Measurements from ENCODE around the gene MYL6. TPM values are rescaled to one million over a fixed set of nuclear protein-coding genes. Genes with fewer than 3 reads are reported as not detected.
A peak's percentile ranks its signal among the peaks of the same experiment; 100 is the strongest.

MYL6 gene
- total RNA-seq, 4 donors from 2014 or later = 1,233 to 3,440 (median 2,458) TPM

DNA sequence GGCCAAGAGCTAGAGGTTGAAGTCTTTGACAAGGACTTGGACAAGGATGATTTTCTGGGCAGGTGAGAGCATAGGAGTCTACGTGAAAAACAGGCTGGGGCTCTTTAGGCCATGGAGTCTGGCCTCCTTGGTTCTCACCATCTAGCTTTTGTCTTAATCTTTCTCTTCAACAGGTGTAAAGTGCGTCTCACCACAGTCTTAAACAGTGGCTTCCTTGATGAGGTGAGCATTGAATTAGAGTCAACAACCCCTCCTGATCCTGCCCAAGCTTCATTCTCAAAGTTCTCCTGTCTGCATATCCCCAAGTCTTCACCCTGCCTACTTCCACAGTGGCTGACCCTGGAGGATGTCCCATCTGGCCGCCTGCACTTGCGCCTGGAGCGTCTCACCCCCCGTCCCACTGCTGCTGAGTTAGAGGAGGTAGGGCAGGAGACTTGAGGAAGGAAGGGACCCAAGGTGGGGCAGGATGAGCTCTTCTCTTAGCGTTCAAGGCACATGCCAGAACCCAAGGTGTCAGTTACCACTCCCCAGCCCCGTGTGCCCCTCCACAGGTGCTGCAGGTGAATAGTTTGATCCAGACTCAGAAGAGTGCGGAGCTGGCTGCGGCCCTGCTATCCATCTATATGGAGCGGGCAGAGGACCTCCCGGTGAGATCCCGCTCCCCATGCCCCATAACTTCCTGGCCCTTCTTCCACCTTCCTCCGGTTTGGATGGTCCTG, 20.1 kb upstream of the MYL6 start:
- peaks cover 0 to 2% (median 0%) of the 10 kb centered on the region in 4 donors for H3K4me1 ChIP-seq
- H3K9me3 ChIP-seq = no peaks in the 10 kb centered on the region
- in situ Hi-C loops (cut with MboI; ENCODE audit: low pct_ligation_motif_present in 1 of 4, low pct_unique_long_range_greater_than_20kb in 1 of 4, low sequenced_read_pairs in 3 of 4) = no loop called here
- DNase-seq = no peak
- WGBS, 2 donors (ENCODE audit: low coverage in 1 of 2) = 86 to 94% methylated on average over 1 to 14 of the region's 14 CpGs
- intact Hi-C loops (cut with DNase I; ENCODE audit: low total_unique reads) = no loop called here
- H3K27ac ChIP-seq = no peak overlapping the region
- TF ChIP-seq POLR2AphosphoS5 (IDR thresholded peaks at IDR 0.05) (no peak), POLR2A (IDR thresholded peaks at IDR 0.05) (no peak), CTCF (IDR thresholded peaks at IDR 0.05) (no peak), EP300 (IDR thresholded peaks at IDR 0.05; ENCODE audit: low read depth) (no peak)
- H3K27me3 ChIP-seq = no peaks in the 10 kb centered on the region
- no peak overlapping the region for H3K4me3 ChIP-seq
- peaks cover 0 to 64% (median 31%) of the 10 kb centered on the region in 4 donors for H3K36me3 ChIP-seq

- H3K27me3 ChIP-seq = no peaks in the 10 kb centered on the region
- WGBS, 2 donors (ENCODE audit: low coverage in 1 of 2) = 90 to 96% methylated on average over 7 to 19 of the region's 19 CpGs
- TF ChIP-seq POLR2AphosphoS5 (IDR thresholded peaks at IDR 0.05) = no peak
- TF ChIP-seq CTCF (IDR thresholded peaks at IDR 0.05) = no peak
- TF ChIP-seq POLR2A (IDR thresholded peaks at IDR 0.05) = no peak
- no peak for TF ChIP-seq EP300 (IDR thresholded peaks at IDR 0.05; ENCODE audit: low read depth)
- in situ Hi-C loops (cut with MboI; ENCODE audit: low pct_ligation_motif_present in 1 of 4, low pct_unique_long_range_greater_than_20kb in 1 of 4, low sequenced_read_pairs in 3 of 4) (no loop called here), intact Hi-C loops (cut with DNase I; ENCODE audit: low total_unique reads) (no loop called here)
- no peaks in the 10 kb centered on the region for H3K9me3 ChIP-seq
- DNase-seq = no peak
- peaks cover 0 to 53% (median 23%) of the 10 kb centered on the region in 4 donors for H3K36me3 ChIP-seq
- H3K4me1 ChIP-seq = peaks cover 6 to 31% (median 9%) of the 10 kb centered on the region in 4 donors
- H3K4me3 ChIP-seq = no peak overlapping the region
- peak overlapping the region in 1 of 4 donors; percentile 66 for H3K27ac ChIP-seq
These were observed 16.0 kb upstream of the MYL6 start for GRCh38 chr12:56141946-56142784.

DNA sequence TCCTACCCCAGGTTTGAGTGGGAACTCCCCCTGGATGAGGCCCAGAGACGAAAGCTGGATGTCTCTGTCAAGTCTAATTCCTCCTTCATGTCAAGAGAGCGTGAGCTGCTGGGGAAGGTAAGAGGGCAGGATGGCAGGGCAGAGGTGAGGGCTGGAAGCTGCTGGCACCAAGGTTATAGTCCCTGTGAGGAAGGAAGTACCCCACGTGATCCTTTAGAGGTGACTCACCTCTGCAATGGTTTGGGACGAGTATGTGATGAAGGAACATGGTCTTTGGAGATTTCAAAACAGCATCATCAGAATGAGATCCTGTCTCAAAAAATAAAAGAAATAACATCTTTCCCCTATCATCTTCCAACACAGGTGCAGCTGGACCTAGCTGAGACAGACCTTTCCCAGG, 14.9 kb upstream of the MYL6 start:
- H3K36me3 ChIP-seq = peaks cover 0 to 42% (median 18%) of the 10 kb centered on the region in 4 donors
- in situ Hi-C loops (cut with MboI; ENCODE audit: low pct_ligation_motif_present in 1 of 4, low pct_unique_long_range_greater_than_20kb in 1 of 4, low sequenced_read_pairs in 3 of 4) = no loop called here

More for the DNA sequence above, 14.9 kb upstream of the MYL6 start:
- Histone ChIP-seq H3K4me1 (peaks cover 6 to 38% (median 13%) of the 10 kb centered on the region in 4 donors), H3K27me3 (no peaks in the 10 kb centered on the region), H3K4me3 (no peak overlapping the region), H3K9me3 (no peaks in the 10 kb centered on the region), H3K27ac (peak overlapping the region; percentile 11 to 66 (median 56))
- intact Hi-C loops (cut with DNase I; ENCODE audit: low total_unique reads) = no loop called here
- WGBS, 2 donors (ENCODE audit: low coverage in 1 of 2) = 61% methylated on average over 4 of the region's 4 CpGs; no CpG with 5 or more reads in 1 of the 2 donors
- no peak for DNase-seq
- no peak for TF ChIP-seq POLR2A (IDR thresholded peaks at IDR 0.05)
- no peak for TF ChIP-seq POLR2AphosphoS5 (IDR thresholded peaks at IDR 0.05)
- no peak for TF ChIP-seq CTCF (IDR thresholded peaks at IDR 0.05)
- no peak for TF ChIP-seq EP300 (IDR thresholded peaks at IDR 0.05; ENCODE audit: low read depth)
